ENCODE measurements around the gene CCDC158.
"Not testable (repeated sequence)": the region's sequence is repeated elsewhere in the genome, so short reads cannot be mapped to it uniquely, and the experiment has no call there.

Gene CCDC158

DNA sequence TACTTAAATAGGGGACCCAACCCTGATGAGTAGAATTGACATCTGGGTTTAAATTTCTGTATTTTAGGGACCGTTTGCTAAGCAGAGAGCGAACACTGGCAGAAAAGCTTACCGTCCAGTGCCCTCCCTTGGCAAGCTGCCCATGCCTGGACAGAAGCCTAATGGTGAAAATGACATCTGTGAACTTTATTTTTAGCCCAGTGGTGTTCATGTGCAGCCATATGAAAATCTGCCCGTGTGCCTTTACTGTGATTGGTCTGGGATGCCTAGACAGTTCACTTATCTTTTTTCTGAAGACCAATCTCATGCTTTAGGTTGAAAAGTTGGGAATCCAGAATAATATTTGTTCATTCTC is 113.3 kb downstream of the CCDC158 start:
- no peak for DNase-seq

DNA sequence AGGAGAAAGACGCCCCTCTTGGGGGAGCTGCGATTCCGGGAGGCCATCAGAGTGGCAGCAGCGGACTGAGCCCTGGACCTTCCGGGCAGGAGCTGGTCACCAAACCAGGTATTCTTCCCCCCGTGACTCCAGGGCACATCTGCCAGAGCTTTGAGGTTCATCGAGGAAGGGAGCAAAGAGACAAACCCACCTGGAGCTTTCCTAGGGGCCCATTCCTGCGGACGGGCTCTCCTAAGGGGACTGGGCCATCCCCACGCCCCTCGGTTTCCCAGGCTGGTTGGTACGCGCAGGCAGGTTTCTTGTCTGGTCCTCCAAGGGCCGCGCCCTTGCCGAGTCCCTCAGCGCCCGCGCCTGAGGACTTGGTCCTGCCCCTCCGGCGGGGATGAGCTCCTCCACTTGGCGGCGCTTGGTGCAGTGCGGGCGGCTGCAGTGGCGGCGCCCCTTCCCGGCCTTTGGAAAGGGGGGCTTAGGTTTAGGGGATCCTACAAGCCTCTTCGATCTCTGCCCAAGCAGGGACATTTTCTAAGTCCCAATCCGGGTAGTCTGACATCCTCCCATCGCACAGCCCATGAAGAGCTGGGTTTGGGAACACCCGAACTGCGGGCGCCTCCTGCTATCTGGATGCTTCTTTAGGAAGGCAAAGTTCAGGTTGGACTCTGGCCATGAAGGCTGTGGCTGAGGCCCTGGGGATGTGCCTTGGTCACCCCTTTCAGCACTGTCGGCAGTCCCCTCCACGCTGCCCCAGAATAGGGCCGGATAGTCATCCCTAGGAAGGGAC is 113.9 kb downstream of the CCDC158 start:
- peak; percentile 3 for DNase-seq

DNA sequence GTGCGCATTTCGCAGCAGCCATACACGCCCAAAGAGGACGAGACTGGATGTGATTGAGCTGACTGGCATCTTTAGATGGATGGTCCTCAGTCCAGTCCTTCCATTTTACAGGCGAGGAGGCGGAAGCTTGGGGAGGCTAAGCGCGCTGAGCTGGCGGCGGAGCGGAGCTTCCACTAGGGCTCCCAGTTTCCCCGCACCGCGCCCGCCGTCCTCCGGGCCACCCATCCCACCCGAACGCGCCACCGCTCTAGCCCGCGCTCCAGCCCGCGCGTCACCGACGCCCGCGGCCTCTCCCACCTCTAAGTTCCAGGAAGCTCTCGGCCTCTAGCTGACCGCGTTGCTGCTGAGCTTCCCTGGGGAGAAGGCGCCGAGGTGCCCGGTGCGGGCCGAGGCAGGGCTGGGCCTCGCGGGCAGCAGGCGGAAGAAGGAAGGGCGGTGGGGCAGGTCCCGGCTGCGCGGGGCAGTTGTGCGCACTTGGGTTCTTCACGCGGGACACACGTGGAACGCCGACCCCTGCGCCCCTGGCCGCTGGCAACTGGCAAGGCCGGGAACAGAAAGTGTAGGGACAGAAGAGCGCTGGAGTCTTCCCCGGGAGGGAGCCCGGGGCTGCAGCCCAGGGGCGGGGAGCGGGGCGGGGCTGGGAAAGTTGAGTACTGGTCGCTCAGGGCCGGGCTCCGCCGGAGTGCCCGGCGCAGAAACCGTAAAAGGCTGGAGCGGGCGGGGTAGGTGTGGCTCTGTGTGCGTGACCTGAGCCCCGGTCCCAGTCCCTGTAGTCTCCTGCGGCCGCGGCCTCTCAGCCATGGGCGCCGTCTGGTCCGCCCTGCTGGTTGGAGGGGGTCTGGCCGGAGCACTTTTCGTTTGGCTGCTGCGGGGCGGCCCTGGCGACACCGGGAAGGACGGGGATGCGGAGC is 114.7 kb downstream of the CCDC158 start, which contains the start of gene STBD1:
Gene STBD1 (plus strand): TSS at position 763 of the 911 bp plus-strand sequence. CDS start 37 bp downstream, at position 800.
- peak; percentile 61 for DNase-seq

DNA sequence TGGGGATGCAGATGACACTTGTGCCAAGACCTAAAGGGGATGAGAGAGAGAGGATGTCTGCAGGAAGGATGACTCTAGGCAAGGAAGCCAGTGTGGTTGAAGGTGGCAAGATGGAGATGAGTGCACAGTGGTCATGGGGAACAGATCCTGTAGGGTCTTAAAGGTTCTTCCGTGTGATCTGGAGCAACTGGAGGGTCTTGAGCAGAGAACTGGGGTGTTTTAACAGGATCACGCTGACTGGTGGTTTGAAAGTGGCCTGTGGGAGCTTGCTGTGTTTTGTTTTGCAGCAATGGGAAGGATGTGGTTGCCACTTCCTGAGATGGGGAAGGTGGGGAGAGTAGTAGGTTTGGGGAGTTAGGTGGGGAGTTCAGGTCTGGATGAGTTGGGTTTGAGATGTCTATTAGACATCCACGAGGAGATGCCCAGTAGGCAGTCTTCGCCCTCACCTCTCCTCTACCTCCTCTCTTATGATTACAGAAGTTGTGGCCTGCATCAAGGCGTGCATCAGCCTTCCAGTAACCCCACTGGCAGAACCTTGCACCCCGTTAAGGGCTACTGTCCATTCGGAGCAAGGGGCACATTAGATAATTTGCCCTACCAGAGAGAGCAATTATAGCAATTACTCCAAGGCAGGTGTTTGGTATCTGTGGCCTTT is 115.8 kb downstream of the CCDC158 start:
- no peak for DNase-seq

DNA sequence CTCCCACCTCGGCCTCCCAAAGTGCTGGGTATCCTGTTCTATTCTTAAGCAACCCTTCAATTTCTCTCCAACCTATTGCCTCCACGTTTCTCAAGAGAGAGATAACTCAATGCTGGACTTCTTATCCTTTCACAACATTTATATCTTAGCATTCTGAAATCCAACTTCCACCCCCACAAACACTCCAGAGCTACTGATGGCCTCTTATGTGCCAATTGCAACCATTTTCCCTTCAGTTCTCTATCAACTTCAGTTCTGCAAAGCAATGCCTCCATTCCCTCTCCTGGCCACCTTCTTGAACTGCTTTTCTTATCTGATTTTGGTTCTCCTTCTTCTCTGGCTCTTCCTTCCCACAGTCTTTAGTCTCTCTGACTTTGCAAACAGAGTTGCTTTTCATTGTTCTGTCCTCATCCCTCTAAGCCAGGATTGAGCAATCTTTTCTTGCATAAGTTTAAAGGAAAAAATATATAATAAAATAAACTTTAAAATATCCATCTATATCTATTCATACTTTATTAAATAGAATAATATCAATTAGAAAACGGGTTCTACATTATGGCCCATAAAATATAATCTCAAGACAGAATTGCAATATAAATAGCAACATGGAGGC is 118.0 kb downstream of the CCDC158 start:
- DNase-seq = no peak

DNA sequence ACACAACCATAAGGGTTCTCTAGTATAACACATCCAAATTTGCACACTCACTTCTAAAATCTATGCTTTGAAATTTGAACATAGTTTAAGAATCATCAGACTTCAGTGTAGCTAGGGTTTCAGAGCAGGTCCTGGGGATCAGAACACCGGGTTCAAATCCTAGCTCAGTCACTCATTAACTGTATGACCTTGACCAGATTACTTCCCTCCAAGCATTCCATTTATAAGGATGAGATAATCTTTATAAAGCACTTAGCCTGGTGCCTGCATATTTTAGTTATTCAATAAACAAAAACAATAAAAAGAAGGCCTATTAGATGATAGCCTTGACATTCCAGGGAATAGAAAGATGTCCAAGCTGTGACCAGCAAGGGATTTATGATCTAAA is 119.2 kb downstream of the CCDC158 start:
- no peak for DNase-seq

DNA sequence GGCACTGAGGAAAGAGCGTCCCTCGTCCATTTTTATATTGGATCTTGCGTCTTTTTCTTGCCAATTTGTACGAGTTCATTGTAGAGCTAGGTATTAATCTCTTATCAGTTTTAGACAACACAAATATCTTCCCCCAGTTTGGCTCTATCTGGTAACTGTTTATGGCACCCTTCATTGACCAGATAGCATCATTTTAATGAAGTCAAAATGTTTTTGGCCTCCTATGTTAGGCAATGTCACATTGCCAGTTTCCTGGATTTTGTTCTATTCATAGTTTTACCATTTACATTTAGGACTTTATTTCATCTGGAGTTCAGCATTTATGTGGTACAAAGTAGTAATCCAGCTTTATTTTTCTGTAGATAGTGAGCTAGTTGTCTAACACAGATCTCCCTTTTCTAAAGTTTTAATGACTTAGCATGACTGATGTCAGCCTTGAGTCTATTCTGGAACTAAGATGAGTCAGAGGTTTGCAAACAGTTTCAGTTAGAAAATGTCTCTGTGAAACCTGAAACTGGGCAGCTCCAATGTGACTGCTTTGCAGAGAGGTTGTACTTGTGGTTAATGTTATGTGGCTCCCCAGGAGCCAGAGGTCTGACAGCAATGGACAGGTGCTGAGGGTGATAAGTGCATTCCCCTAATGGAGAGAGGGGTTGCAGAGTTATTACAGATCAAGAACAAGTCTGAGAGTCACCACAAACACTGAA is 119.7 kb downstream of the CCDC158 start:
- peak; percentile 19 for DNase-seq

DNA sequence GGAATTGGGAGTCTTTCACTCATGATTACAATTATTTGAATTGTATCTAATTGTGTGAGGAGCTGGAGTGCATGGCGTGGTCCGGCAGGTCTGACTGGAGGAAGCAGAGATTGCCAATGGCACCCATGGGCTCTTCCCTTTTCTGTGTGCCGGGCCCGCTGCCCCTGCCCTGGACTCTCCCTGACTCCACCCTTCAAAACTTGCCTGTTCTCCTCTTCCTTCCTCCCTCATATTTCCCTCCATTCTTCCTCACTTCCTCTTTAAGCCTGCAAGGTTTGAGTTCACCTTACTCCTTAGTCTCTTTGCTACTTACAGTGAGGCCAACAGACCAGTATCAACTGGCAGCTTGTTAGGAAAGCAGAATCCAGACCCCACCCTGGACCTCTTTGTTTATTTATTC is 120.9 kb downstream of the CCDC158 start:
- no peak for DNase-seq

DNA sequence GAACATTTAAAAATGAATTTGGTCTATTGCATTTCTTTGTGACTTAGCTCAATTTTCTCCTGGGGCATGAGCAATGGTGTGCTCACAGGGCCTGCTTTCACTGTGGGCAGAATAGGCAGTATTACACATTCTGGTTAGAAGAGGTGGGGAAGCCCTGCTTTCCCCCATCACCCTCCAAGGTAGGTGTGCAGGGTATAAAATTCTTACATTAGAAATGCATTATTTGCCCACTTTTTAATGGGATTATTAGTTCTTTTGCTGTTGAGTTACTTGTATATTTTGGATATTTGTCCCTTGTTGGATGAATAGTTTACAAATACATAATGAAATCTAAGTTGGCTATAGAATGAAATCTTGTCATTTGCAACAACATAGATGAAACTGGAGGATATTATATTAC is 122.7 kb downstream of the CCDC158 start:
- DNase-seq = no peak

DNA sequence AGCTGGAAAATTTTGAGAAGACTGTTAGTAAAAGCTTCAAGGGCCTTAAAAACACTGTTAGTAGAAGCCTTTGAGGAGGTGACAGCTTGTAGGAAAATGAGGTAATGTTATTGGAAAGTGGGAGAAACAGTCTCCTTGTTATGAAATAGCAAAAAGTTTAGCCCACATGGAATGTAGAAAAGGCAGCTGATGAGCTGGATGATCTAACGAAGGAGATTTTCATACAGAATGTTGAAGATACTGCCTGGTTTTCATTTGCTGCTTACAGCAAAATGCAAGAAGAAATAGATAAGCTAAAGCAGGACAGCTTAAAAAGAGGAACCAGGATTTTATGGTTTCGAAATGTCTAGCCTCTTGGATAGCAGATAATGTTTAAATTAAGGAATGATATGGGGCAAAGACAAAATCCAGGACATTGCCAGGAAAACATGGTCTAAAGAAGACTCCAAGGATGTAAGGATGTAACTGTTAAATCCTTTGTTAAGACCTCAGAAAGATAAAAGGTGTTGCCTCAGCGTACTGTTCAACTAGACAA is 124.6 kb downstream of the CCDC158 start:
- DNase-seq = no peak

DNA sequence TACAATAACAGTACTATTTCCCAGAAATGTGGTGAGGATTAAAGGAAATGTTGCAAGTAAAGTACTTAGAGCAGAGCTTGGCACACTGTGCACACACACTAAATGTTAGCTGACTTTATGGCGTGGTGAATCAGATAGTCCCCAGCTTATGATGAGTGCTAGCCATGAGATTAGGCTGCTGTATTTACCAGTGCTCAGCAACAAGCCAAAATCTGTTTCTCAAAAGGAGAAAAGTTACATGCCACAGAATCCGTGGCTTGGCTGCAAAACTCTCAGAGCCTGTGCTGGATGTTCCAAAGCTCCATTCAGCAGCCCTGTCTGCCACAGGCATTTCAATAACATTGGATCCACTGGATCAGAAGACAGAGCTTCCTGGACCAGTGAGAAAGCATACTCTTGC is 127.2 kb downstream of the CCDC158 start:
- no peak for DNase-seq

DNA sequence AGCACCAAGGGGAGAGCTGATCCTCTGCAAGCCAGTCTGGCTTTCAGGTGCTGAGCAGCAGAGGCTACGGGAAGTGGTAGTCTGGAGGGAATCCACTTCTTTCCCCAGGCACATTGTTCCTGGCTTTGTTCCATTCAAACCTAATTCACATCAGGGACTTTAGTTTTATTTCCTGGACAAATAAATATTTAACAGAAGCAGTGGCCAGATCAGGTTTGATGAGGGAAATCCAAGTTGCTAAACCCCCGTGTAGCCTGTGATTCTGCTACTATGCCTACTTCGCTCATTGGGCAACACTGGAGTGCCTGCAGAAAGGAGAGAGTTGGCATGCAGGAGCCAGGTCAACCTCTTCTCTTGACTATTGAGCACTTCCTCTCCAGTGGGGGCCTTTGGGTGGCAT is 128.2 kb downstream of the CCDC158 start:
- DNase-seq = no peak

DNA sequence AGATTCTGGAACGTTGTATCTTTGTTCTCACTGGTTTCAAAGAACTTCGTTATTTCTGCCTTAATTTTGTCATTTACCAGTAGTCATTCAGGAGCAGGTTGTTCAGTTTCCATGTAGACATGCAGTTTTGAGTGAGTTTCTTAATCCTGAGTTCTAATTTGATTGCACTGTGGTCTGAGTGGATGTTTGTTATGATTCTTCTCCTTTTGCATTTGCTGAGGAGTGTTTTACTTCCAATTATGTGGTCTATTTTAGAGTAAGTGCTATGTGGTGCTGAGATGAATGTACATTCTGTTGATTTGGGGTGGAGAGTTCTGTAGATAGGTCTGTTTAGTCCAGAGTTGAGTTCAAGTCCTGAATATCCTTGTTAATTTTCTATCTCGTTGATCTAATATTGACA is 133.1 kb downstream of the CCDC158 start:
- DNase-seq = not testable (repeated sequence)

DNA sequence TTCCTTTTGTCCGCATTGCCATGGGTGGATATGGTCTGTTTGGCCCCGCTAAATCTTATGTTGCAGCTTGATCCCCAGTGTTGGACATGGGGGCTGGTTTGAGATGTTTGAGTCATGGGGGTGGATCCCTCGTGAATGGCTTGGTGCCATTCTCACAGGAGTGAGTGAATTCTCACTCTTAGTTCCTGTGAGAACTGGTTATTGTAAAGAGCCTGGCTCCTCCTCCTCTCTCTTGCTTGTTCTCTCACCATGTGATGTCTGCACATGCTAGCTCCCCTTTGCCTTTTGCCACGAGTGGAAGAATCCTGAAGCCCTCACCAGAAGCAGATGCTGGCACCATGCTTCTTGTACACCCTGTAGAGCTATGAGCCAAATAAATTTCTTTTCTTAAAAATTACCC is 137.0 kb downstream of the CCDC158 start:
- DNase-seq = no peak

DNA sequence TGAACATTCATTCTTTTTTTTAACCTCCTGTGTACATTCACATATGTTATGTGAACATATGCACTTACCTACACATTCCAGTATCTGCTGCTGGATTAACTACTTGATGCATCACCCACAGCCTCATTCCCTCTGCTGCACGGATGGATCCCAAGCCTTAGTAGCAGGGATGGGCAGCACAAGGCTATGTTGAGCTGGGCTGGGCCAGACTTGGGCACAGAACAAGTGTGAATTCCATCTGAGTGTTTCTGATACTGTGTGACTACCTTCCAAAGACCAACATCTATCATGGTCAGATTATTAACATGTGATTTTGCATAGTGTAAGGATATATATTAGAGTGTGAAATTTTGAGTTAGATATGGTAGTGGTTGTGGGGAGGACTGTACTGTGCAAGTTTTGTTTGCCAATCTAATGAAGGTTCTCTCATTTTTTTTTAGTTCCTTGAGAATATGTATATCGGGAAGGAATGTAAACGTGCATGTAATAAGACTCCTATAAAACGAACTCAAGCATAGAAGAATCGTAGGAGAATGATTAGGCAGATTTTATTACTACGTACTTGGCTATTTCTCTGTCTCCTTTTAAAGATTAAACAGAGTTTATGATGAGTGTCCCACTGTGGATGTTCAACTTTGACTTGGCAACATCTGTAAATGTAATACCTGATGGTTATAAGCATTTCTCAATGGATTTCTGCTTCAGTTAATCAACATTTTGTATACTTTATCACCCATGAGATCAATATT is 137.8 kb downstream of the CCDC158 start:
- DNase-seq = no peak

DNA sequence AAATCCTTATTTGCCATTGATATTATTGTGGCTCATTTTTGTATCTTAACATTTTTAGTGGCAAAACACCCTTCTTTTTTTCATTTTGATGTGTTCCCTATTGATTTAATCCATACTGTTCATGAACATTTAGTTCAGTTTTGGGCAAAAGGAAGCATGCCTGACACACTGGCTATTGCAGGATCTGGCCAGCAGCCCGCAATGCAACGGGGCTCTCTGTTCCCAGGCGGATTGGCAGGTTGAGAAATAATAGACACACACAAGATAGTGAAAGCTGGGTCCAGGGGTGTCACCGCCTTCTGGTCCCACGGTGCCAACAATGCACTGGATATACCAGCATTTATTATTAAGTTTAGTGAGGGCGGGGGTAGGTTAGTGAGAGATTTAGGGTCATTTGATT is 139.3 kb downstream of the CCDC158 start:
- DNase-seq = not testable (repeated sequence)

DNA sequence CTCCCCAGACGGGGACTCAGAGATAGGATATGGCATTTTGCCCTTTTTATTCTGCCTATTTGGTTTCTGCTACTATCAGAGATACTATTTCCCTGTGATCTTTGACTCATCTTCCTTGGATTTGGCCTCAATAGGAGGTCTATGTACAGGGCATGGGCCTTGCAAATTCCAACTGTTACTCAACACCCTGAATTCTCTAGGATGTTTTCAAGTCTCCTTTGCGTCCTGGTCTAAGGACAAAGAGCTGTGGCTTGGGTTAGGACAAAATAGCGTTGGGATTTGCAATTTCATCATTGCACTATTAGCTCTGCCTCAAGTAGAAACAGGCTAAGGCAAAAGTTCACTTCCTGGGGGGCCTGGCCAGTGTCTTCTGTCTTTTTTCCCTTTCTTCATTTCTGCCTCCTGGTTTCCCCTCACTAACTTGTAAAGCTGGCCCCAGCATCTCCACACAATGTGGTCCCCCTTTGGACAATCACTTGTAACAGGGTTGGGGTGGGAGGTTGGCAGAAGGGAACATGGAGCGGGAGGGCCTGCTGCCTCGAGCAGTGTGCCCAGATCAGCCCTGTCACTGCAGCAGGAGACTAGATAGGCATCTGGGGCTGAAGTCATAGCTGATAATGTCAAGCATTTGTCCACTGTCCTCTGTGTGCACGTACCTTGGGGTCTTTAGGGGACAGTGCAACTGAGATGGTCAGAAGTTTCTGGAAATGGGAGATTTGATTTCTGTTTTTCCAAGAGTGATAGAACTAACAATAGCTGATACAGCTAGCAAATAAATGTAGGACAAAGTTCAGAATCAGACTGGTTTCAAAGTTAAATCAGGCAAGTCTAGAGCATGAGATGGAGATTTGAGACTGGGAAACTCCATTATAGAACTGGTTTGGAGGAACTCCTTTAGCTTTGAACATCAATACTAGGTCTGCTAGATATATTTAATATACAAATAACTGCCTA is 140.2 kb downstream of the CCDC158 start:
- no peak for DNase-seq

DNA sequence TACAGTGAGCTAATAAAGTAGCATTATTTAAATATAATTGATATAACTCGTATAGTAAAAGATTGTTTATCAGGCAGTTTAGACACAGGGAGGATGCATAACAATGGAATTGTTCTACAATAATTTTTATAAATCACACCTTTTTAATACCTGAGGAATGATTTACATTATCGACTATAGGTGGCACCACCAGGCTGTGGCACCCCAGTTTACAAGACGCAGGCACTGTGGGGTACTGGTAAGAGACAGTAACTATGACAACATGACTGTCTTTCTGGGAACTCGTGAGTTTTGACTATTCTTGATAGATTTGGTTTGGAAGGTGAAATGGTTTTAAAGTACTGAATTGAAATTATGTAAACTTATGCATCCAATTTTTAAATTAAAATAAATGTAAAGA is 141.5 kb downstream of the CCDC158 start:
- no peak for DNase-seq

DNA sequence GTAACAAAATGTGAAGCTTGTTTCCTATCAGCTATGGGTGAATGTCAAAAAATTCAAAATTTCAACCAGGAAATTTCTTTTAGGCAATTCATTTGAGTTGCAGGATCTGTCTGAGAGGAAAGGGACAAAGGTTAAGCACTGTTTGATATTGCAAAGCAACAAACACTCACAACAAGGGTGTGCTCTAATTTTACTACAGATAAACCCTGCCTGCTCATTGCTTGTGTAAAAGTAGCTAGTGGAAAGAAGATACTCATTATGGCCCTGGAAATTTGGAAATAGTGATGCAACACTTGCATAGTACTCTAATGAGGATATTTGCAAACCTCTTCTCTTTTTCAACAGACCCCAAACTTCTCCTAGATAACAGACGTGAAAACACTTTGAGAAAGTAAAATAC is 142.4 kb downstream of the CCDC158 start:
- DNase-seq = no peak

DNA sequence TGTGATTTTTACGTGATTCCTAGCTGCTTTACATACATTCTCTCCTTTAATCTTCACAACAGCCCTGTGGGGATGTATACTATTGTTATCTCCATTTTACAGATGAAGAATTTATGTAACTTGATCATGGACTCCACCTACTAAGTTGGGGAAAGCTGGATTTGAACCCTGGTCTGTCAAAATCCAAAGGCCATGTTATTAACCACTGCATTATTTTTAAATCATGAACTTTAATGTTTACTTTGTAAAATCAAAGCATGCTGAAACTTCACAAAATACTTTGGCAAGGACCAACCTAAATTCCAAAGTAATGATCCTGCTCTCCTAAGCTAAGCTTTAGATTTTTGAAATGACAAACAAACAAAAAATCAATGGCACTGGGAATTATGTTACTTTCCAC is 143.3 kb downstream of the CCDC158 start:
- DNase-seq = no peak

Measured in NCI-H774 (cell line).